NCI-H2196 treated with DMSO at 0.1 percent for 48 hours (cell line): Measurements from ENCODE around the gene SMOC2.

Source experiments
- DNase-seq: peaks from one replicate; lab custom pipeline; 2025; ENCODE audit not compliant: unreplicated experiment; lab: John Stamatoyannopoulos, UW

The SMOC2 gene

DNA sequence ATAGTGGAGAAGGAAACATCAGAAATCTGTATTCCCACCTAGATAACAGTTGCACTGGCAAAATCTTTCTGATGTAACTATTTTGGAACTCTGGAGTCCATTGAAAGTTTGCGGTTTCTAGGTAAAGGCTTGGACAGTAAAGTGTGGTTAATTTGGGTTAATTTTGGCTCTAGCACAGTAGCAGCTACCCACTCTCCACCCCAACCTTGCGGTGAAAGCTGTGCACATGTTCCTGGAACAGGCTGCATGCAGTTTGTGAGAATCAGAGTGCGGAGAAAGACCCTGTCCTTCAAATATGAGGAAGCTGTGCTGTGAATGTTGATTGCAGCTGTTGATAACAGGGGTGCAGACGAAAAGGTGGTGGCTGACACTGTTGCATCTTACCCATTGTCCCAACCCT is 38.4 kb downstream of the SMOC2 start:
- no peak for DNase-seq

DNA sequence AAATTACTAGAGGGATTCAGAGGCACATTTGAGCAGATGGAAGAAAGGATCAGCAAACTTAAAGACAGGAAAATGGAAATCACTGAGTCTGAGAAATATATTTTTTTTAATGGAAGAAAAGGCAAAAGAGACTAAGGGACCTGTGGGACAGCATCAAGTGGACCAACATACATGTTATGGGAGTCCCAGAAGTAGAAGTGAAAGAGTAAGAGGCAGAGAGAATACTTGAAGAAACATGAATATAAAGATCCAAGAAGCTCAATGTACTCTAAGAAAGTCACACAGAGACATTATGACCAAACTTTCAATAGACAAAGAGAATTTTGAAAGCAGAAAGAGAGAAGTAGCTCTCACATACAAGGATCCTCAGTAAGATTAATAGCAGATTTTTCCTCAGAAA is 39.5 kb downstream of the SMOC2 start:
- no peak for DNase-seq

DNA sequence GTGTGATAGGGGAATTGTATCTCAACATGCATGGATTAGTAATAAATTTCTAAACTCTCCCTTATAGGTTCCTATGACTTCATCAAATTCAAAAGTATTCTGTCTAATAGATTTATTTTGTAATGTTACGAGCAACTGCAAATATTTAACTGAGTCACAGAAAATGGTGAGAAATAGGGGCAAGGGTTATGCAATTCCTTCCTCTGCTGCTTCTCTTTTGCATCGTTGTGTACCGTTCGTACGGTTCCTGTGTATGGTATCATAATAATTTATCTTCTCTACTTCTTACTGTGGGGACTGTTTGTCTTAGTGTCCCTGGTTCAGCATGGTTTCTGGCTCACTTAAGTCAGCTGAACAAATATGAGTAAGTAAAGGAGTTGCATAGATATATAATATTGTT is 44.8 kb downstream of the SMOC2 start:
- DNase-seq: no peak

DNA sequence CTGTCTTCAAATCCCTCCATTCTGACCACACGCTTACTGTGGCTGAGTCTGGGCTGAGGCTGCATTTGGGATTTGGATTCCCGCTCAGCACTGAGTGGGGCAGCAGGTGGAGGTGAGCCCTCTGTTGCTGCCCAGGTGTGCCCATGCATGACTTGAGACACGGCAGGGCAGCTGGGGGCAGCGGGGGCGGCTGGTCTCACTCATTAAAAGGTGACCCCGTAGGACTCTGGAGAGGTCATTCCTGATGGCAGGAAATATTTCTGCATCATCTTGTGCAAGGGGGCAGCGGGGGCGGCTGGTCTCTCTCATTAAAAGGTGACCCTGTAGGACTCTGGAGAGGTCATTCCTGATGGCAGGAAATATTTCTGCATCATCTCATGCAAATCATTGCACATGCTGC is 49.8 kb downstream of the SMOC2 start:
- no peak for DNase-seq

- DNase-seq: no peak
Measured at GRCh38 chr6:168493976-168494375, 53.0 kb downstream of the SMOC2 start.

GRCh38 chr6:168494726-168495125 is 53.7 kb downstream of the SMOC2 start:
- DNase-seq: no peak

- no peak for DNase-seq
Measured at GRCh38 chr6:168495133-168495532, 54.1 kb downstream of the SMOC2 start.

- DNase-seq: no peak
Measured at GRCh38 chr6:168495636-168496035, 54.7 kb downstream of the SMOC2 start.

DNA sequence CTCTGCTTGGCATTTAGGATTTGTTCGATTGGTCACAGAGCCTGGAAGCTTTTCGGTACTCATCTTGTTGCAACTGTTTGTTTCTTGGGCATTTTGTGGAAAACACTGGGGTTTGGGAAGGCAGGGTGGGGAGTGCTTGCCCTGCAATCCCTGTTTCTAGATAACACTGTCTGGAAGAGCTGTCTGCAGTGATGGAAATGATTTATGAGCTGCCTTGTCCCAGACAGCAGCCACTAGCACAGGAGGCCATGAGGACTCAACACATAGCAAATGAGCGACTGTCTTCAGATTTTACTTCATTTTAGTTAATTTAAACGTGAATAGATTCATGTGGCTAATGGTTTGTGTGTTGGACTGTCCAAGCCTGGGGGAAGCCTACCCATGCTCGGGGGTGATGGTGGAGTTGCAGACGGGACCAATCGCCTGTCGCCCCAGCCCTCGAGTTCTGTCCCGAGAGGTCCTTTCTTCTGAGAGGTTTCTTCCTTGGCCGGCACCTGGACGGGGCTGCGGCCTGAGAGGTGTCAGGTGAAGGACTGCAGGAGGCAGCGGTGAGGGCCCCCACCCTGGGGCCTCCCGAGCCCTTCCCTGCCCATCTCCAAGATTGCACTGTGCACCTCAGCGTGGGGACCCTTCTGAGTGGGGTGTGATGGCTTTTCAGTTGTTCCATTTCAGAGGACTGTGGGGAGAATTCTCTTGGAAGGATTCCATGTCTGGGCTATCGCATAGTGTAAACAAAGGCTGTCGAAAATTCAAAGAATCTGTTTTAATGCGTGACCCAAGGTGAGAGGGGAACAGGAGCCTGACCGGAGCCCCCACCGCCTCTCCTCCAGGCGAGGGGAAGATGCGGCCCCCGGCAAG is 55.4 kb downstream of the SMOC2 start:
- no peak for DNase-seq

DNA sequence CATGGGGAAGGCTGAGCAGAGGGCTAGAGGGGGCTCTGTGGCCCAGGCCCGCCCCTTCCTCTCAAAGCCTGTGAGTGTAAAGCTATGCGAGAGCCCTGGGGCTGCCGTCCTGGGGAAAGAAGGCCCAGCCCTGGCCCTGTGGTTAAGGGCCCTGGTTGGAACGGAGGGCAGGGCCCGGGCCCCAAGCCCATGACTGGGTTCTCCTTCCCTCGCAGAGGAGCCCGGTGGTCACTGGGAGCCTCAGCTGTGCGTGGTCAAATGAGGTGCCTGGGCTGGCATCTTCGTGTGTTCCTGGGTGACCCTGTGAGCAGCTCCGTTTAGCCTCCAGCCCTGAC is 56.0 kb downstream of the SMOC2 start:
- DNase-seq: peak; percentile 38

- no peak for DNase-seq
Measured at GRCh38 chr6:168497381-168497780, 56.4 kb downstream of the SMOC2 start.

DNA sequence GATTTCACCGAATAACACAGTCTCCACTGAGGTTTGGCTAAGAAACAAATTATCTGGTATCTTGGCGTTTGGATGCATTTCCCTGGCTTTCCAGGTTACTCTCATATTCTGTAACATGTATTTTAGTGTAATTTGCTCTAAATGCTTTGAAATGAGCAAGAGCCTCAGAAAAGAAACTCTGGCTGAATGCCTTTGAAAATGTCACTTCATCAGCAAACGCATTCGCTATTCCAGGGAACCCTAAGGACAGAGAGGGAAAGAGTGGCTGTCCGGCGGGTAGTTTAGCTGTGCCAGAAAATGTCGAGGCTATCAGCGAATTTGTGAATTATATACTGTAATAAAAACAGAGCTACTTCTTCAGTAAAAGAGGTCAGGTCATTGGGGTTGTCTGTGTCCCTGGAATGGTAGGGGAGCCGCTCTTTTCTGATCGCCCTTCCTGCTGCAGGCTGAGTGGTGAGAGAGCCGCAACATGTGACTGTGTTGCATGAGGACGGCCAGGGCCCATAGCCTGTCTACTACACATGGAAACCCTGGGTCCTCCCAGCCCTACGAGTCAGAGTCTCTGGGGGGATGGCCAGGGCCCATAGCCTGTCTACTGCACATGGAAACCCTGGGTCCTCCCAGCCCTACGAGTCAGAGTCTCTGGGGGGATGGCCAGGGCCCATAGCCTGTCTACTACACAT is 57.3 kb downstream of the SMOC2 start:
- DNase-seq: no peak

- DNase-seq: no peak
Measured at GRCh38 chr6:168499045-168499650, 58.2 kb downstream of the SMOC2 start.

GRCh38 chr6:168500519-168500918 is 59.5 kb downstream of the SMOC2 start:
- DNase-seq: no peak

- DNase-seq: no peak
Measured at GRCh38 chr6:168501561-168501960, 60.6 kb downstream of the SMOC2 start.

DNA sequence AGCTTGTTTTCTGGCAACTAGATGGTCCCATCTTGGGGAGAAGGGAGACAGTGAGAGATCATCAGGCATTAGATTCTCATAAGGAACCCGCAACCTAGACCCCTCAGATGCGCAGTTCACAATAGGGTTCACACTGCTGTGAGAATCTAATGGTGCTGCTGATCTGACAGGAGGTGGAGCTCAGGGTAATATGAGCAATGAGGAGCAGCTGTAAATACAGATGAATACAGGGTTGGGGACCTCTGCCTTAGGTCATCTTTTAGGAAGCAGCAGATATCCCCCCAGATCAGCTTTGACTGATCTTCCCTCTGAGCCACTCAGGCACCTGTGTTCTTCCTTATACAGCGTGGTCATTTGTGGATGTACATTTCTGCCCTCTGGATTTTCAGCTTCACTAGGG is 63.4 kb downstream of the SMOC2 start:
- DNase-seq: no peak

- DNase-seq: no peak
Measured at GRCh38 chr6:168506460-168506859, 65.5 kb downstream of the SMOC2 start.

GRCh38 chr6:168507297-168507696 is 66.3 kb downstream of the SMOC2 start:
- no peak for DNase-seq

DNA sequence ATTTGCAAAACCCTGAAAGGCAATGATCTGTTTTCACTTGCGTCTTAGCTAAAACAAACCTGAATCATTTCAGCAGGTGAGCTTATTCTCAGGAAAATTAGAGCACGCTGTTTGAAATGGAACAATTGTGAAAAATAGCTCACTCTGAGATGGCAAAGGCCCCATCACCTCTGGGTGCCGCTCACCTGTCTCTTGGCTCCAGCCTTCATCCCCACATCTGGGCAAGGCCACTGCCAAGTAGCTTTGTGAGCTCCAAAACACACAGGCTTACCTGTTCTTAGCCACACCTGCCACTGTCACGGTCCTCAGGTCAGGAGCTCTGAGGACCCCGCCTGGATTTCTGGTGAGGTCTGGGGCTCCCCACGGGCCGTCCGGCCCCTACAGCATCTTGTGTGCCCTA is 66.7 kb downstream of the SMOC2 start:
- DNase-seq: no peak

DNA sequence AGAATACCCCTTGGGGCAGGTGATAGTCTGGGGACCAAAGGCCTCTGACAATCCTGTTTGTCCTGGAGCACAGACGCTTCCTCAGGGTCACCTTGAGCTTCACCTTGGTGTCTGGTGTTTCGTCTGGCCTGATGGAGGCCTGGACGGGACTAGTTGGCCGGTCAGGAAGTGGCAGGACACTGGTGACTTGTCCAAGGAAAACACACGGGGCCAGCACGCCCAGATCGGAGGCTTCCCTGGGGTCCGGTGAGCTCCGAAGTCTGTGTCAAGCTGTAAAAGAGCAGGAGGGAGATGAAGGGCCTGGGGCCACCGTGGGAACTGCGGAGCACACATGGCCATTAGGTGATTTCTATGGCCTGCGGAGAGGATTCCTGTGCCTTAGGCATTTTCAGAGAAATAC is 67.9 kb downstream of the SMOC2 start:
- no peak for DNase-seq

GRCh38 chr6:168513766-168514165 is 72.8 kb downstream of the SMOC2 start:
- no peak for DNase-seq

GRCh38 chr6:168514216-168514615 is 73.2 kb downstream of the SMOC2 start:
- no peak for DNase-seq
